ENCODE data around the gene THBS2.

DNA sequence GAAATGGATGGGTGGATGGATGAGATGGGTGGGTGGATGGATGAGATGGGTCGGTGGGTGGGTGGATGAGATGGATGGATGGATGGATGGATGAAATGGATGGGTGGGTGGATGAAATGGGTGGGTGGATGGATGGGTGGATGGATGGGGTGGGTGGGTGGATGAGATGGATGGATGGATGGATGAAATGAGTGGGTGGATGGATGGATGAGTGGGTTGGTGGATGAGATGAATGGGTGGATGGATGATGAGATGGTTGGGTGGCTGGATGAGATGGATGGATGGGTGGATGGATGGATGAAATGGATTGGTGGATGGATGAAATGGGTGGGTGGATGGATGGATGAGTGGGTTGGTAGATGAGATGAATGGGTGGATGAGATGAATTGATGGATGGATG, 35.7 kb downstream of the THBS2 start:
- TF ChIP-seq, protein P1, sequence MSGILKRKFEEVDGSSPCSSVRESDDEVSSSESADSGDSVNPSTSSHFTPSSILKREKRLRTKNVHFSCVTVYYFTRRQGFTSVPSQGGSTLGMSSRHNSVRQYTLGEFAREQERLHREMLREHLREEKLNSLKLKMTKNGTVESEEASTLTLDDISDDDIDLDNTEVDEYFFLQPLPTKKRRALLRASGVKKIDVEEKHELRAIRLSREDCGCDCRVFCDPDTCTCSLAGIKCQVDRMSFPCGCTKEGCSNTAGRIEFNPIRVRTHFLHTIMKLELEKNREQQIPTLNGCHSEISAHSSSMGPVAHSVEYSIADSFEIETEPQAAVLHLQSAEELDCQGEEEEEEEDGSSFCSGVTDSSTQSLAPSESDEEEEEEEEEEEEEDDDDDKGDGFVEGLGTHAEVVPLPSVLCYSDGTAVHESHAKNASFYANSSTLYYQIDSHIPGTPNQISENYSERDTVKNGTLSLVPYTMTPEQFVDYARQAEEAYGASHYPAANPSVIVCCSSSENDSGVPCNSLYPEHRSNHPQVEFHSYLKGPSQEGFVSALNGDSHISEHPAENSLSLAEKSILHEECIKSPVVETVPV (CRISPR knock-in tag; IDR thresholded peaks at IDR 0.05), result no peak
- TF ChIP-seq, protein P2, sequence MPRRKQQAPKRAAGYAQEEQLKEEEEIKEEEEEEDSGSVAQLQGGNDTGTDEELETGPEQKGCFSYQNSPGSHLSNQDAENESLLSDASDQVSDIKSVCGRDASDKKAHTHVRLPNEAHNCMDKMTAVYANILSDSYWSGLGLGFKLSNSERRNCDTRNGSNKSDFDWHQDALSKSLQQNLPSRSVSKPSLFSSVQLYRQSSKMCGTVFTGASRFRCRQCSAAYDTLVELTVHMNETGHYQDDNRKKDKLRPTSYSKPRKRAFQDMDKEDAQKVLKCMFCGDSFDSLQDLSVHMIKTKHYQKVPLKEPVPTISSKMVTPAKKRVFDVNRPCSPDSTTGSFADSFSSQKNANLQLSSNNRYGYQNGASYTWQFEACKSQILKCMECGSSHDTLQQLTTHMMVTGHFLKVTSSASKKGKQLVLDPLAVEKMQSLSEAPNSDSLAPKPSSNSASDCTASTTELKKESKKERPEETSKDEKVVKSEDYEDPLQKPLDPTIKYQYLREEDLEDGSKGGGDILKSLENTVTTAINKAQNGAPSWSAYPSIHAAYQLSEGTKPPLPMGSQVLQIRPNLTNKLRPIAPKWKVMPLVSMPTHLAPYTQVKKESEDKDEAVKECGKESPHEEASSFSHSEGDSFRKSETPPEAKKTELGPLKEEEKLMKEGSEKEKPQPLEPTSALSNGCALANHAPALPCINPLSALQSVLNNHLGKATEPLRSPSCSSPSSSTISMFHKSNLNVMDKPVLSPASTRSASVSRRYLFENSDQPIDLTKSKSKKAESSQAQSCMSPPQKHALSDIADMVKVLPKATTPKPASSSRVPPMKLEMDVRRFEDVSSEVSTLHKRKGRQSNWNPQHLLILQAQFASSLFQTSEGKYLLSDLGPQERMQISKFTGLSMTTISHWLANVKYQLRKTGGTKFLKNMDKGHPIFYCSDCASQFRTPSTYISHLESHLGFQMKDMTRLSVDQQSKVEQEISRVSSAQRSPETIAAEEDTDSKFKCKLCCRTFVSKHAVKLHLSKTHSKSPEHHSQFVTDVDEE (CRISPR knock-in tag; IDR thresholded peaks at IDR 0.05), result no peak
- TF ChIP-seq, protein P3, sequence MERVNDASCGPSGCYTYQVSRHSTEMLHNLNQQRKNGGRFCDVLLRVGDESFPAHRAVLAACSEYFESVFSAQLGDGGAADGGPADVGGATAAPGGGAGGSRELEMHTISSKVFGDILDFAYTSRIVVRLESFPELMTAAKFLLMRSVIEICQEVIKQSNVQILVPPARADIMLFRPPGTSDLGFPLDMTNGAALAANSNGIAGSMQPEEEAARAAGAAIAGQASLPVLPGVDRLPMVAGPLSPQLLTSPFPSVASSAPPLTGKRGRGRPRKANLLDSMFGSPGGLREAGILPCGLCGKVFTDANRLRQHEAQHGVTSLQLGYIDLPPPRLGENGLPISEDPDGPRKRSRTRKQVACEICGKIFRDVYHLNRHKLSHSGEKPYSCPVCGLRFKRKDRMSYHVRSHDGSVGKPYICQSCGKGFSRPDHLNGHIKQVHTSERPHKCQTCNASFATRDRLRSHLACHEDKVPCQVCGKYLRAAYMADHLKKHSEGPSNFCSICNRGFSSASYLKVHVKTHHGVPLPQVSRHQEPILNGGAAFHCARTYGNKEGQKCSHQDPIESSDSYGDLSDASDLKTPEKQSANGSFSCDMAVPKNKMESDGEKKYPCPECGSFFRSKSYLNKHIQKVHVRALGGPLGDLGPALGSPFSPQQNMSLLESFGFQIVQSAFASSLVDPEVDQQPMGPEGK (CRISPR knock-in tag; IDR thresholded peaks at IDR 0.05; ENCODE audit: borderline replicate concordance), result no peak
- TF ChIP-seq ZNF8 (CRISPR knock-in tag; IDR thresholded peaks at IDR 0.05) (no peak), BACH2 (CRISPR knock-in tag; IDR thresholded peaks at IDR 0.05; ENCODE audit: borderline replicate concordance) (no peak), ARNTL (CRISPR knock-in tag; IDR thresholded peaks at IDR 0.05; ENCODE audit: borderline replicate concordance, low read depth) (no peak)
- TF ChIP-seq, protein P4, sequence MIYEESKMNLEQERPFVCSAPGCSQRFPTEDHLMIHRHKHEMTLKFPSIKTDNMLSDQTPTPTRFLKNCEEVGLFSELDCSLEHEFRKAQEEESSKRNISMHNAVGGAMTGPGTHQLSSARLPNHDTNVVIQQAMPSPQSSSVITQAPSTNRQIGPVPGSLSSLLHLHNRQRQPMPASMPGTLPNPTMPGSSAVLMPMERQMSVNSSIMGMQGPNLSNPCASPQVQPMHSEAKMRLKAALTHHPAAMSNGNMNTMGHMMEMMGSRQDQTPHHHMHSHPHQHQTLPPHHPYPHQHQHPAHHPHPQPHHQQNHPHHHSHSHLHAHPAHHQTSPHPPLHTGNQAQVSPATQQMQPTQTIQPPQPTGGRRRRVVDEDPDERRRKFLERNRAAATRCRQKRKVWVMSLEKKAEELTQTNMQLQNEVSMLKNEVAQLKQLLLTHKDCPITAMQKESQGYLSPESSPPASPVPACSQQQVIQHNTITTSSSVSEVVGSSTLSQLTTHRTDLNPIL (CRISPR knock-in tag; IDR thresholded peaks at IDR 0.05; ENCODE audit: low read depth), result no peak
